ENCODE results near the gene ANKRD34B. TPM values are rescaled to one million over a fixed set of nuclear protein-coding genes. Genes with fewer than 3 reads are reported as not detected.

ANKRD34B gene
- not detected for total RNA-seq

DNA sequence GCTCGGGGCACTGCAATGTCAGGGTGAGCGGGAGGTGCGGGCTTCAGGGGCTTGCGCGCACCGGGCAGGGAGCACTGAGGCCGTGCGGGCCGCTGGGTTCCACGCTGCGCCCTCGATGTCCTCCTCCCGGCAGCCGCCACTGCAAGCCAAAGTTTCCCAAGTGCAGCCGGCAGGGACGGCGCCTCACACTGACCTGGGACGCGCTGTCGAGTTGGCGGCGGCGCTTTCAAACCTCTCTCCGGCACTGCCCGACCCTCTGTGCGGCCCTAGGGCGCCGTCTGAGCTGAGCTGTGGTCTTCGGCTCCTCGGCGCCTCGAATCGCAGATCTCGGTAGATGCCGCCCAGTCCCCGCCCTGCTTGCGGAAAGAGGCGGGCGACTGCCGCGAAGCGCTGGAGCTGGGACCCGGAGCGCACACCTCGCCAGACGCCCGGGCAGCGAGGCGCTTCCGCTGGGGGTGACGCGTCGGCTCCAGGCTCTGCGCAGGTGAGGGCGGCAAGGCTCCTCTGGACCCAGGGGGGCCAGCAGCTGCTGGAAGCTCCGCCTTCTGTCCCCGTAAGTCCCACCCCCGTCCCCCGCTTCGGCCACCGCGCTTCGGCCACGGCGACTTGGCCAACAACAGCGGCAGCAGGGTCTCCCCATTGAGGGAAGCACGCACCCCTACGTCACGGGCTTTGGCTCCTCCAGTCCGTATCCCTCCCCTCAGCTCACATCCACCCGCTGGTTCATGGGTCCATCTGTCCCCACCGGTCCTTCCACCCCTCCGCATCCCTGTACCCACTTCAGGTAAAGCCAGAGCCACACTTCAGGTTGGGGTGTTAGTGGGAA, at the start of gene ANKRD34B:
Gene ANKRD34B, minus strand, starts transcription at position 320 of the 826 bp plus-strand sequence. CDS start 10,261 bp downstream, outside the sequence.

Other genes with a start within 250 kb of the ANKRD34B start
- 10 to 100 TPM in 1 of 2 experiments, 1 to 10 TPM in 1; 9.2 to 15.9 TPM for gene ZFYVE16, start 162.2 kb downstream of the ANKRD34B start, total RNA-seq
- under 1 TPM in 1 of 2 experiments, not detected in 1; 0.23 TPM for gene FAM151B, start 82.2 kb downstream of the ANKRD34B start, total RNA-seq
- gene MSH3, start 84.4 kb upstream of the ANKRD34B start, total RNA-seq = 10 to 100 TPM; 18.8 to 19.0 TPM
- 10 to 100 TPM; 77.9 to 83.1 TPM for gene DHFR, start 84.7 kb upstream of the ANKRD34B start, total RNA-seq

Data from activated naive CD4-positive, alpha-beta T cell treated with anti-CD3 and anti-CD28 coated beads, Interleukin-2, amount 10 ng/mL, durations not matched to agents 5 hours and 36 hours (primary cell).